Measurements from ENCODE around the gene CENPL.

CENPL gene

GRCh38 chr1:173753830-173754229, 70.9 kb downstream of the CENPL start:
- DNase-seq = no peak

Measured in fibroblast of skin of back (primary cell).